Measurements from ENCODE around the gene PC.

PC gene

GRCh38 chr11:66853242-66854229 is 104.6 kb downstream of the PC start:
- ATAC-seq = no peak

- ATAC-seq = no peak
Observed at GRCh38 chr11:66852466-66853241, 105.5 kb downstream of the PC start.

DNA sequence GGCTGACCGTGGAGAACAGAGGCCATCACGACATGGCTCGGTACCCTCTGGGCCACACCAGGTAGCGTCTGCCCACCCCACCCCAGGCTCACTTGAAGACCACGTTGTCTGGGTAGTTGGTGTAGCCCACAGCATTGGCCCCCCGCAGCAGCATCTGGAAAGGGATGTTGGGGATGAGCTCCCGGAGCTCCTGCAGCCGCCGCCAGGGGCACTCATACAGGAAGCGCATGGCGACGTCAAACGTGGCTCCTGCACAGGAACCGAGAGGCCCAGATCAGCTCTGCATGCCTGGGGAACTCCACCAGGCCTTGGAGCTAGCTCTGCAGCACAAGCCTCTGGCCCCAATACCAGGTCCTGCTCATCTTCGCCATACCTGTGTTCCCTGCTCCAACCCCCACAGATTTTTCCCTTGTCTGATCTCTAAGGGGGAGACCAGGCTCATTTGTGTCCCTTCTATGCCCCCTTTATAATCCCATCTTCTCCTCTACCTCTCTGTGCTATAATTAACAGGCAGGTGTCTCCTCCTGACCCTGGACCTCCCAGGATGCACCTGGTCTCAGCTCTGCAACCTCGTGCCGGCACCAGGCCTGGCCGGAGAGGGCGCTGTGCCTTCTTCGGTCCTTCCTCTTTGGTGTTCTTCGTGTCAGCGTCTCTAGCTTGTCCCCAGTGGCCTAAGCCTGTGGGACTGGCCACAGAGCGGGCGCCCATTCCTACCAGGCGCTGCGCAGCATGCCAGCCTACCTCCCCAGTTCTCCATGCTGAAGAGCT is 106.3 kb downstream of the PC start:
- ATAC-seq = no peak

DNA sequence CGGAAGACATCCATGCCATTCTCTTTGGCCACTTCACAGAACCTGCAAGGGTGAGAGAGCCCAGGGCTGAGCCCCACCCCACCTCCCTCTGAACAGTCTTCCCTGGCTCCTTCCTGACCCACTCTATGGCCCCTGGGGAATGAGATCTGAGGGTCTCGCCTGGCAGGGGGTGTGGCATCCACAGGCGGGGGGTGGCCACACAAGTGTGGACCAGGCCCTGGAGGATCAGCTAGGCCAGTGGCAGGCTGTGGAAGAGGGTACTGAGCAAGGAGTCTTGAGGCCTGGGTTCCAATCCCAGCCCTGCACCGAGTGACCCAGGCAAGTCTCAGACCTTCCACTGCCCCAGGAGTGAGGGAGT is 107.0 kb downstream of the PC start:
- no peak for ATAC-seq

DNA sequence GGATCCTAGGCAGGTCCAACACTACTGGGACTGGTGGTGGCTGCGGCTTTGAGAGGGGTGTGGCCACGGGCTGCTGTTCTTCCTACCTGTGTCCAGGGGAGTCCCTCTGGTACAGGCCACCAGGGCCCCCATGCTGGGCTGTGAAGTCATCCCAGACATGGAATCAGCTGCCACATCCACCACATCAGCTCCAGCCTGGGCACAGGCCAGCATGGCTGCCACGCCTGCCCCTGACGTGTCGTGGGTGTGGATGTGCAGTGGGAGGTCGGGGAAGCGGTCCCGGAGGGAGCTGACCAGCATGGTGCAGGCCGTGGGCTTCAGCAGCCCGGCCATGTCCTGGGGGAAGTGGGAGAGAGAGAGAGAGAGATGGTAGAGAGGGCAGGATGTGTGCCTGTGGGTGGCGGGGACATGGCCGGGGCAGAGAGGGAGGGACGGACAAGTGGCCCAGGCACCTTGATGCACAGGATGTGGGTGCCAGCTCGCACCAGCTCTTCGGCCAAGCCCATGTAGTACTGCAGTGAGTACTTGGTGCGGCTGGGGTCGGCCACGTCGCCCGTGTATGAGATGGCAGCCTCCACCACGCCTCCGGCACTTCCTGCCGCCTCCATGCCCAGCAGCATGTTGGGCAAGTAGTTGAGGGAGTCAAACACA is 107.5 kb downstream of the PC start:
- no peak for ATAC-seq

DNA sequence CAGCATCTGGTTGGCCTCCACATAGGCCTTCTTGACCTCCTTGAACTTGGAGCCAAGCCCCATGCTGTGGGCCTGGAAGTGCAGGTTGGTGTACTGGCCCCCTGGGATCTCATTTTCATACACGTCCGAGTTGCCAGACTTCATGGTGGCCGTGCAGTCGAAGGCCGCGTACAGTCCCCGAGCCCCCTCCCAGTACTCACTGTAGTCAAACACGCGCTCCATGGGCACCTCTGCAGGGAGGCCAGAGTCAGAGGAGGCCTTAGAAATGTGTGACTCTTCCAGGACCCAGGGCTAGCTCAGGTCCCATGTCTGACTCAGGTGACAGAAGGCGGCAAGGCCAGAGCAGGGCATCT is 108.0 kb downstream of the PC start:
- ATAC-seq = no peak

DNA sequence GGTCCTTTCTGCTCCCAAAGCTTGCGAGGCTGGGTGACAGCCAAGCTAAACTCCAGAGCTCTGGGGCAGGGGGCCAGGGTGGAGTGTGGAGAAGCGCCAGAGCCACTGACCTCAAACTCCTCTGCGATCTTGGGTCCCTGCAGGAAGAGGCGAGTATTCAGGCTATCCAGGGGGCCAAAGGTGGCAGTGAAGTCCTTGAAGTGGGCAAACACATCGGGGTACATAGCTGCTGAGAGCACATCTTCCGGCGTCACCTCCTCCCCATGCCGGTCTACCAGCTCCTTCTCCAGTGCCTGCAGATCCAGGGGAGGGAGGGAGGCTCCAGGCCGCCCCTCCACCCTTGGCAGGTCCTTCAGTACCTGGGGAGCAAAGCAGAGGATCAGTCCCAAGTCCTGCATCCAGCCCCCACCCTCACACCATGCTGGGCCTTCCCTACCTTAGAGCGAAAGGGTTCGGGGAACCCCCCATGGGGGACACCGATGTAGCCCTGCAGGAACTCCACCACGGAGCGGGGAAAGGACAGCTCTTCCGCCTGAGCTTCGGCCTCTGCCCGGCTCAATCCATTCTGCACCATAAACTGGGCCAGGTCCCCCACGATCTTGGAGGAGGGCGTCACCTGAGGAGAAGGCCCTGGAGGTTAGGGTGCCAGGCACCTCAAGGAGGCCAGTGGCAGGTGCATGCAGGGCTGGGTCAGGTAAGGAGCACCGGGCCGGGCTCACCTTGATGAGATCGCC is 108.5 kb downstream of the PC start:
- no peak for ATAC-seq

- no peak for ATAC-seq
Observed at GRCh38 chr11:66848671-66849500, 109.3 kb downstream of the PC start.

GRCh38 chr11:66847461-66848232 is 110.5 kb downstream of the PC start:
- ATAC-seq = no peak

DNA sequence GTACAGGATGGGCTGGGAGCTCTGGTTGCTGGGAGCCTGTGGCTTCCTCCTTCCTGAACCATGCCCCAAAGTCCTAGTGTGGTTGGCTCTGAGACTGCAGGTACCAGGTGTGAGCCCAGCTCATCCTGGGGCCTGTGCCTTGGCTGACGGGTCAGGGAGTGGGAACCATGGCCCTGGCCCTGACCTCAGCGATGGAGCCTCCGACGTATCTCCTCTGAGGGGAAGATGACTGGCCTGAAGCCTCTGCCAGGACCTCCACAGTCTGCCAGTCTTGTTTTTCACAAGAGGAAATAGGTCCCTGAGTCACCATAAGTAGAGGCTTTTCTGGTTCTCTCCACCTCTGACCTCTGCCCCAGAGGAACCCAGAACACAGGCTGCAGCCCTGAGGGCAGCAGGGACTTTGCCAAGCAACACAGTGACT is 111.5 kb downstream of the PC start:
- no peak for ATAC-seq

DNA sequence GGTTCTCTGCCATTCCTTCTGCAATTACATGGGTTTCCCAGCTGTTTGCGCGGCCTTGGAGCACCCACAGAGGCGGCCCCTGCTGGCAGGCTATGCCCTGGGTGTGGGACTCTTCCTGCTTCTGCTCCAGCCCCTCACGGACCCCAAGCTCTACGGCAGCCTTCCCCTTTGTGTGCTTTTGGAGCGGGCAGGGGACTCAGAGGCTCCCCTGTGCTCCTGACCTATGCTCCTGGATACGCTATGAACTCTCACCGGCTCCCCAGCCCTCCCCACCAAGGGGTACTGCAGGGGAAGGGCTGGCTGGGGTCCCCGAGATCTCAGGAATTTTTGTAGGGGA is 112.3 kb downstream of the PC start:
- no peak for ATAC-seq

- no peak for ATAC-seq
Observed at GRCh38 chr11:66845143-66845875, 112.9 kb downstream of the PC start.

- no peak for ATAC-seq
Observed at GRCh38 chr11:66844496-66845142, 113.6 kb downstream of the PC start.

- ATAC-seq = no peak
Observed at GRCh38 chr11:66843776-66844495, 114.2 kb downstream of the PC start.

- ATAC-seq = peak; percentile 92 to 93
Observed at GRCh38 chr11:66842896-66843775, 115.0 kb downstream of the PC start, which contains the start of gene RCE1. Gene RCE1, plus strand, starts transcription at chr11:66843441. Its CDS starts 15 bp downstream, at chr11:66843456.

GRCh38 chr11:66842501-66842895 is 115.7 kb downstream of the PC start:
- ATAC-seq = no peak

GRCh38 chr11:66841861-66842260 is 116.3 kb downstream of the PC start:
- no peak for ATAC-seq

Data from activated CD4-positive, CD25-positive, alpha-beta regulatory T cell treated with anti-CD3 and anti-CD28 coated beads, Interleukin-2, amount 50 U/mL, for 24 hours (primary cell).